GM21515 (cell line): ENCODE results near the gene CAMSAP3.
"Not testable (repeated sequence)": the region's sequence is repeated elsewhere in the genome, so short reads cannot be mapped to it uniquely, and the experiment has no call there.

Source experiments
- ATAC-seq: cut with Tn5 transposase; IDR thresholded peaks from one replicate; pipeline ENCODE4 v1.9.1; 2021; ENCODE audit not compliant: unreplicated experiment

The CAMSAP3 gene

DNA sequence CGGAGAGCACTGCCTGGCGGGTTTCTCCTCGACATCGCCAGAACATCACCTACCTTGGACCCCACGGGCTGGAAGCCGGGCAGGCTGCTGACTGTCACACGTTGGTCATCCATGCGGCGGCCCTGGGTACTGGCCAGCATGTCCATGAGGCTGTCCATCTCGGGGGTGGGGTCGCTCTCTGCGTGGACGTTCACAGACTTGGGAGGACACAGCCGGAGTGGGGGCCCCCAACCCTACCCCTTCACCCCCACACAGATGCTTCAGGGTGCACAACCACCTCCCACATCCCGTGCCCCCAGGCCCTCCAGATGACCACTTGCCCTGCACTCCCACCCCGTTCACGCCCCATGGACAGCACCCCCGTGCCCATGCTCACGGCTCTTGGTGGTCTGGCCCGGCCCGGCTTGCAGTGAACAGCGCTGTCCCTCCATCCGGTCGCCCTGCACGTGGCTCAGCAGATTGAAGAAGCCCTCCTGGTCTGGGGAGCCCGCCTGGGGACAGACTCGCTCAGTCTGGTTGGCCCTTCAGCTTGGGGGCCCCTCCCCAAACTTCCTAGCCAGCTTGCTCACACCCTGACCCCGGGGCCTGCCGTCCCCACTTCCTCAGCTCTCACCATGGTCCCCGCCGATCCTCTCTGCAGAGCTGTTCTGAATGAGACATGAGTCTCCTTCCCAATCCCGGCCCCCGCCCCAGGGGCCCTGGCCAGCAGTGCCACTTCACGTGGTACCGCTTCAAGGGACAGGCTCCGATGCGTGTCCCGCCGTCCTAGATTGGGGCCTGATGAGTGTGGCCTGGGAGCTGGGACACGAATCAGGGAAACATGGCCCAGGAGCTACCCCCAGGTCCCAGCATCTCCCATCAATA lies 36.9 kb downstream of the CAMSAP3 start:
- no peak for ATAC-seq

DNA sequence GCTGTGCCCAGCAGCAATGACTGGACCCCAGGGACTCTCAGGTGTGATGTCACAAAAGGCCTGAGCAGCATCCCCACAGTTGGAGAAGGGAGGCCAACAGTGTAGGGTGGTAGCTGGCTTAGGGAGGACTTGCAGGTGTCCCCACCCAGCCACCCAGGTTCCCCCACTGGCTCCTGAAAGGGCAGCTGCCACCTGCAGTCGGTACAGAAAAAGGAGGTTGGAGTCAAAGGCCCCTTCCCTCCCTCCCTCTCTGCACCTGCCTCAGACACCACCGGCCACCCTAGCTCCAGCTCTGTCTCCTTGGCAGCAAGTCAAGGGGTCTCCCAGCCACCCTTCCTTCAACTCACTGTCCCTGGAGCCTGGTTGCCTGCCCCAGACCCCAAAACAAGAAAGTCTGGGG lies 38.0 kb downstream of the CAMSAP3 start, which contains the start of gene PCP2:
TSS of gene PCP2 (minus strand) at position 22 of the 400 bp plus-strand sequence. CDS start 262 bp downstream, outside the sequence.
- no peak for ATAC-seq

DNA sequence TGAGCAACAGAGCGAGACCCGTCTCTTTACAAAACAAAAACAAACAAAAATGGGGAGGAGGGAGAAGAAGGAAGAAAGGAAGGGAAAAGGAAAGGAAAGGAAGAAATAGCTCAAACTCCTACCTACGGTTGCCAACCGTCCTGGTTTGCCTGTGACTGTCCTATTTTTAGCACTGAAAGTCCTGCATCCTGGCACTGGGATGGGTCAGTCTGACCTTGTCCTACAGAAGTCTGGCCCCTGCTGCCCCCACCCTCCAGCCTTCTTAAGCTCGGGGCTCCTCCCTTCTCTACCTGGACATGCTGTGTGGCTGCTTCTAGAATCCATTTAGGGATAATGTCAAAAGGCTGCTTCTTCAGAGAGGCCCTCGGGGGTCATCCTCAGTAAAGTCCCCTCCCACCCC lies 40.0 kb downstream of the CAMSAP3 start:
- ATAC-seq, result no peak

DNA sequence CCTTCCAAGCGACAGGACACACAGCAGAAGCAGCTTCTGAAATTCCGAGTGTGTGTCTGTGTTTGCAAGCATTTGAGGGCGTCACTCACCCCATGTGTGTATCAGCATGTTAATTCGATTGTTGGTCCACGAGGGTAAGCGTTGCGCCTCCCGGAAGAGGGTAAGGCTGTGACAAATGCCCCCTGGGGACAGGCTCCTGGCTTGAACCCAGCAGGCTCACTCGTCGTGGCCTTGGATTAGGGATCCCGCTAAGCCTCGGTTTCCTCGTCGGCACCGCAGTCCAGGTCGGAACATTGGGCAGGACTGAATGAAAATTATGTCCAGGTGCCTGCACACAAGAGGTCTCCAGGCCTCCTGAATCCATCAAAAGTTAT lies 40.6 kb downstream of the CAMSAP3 start:
- no peak for ATAC-seq

DNA sequence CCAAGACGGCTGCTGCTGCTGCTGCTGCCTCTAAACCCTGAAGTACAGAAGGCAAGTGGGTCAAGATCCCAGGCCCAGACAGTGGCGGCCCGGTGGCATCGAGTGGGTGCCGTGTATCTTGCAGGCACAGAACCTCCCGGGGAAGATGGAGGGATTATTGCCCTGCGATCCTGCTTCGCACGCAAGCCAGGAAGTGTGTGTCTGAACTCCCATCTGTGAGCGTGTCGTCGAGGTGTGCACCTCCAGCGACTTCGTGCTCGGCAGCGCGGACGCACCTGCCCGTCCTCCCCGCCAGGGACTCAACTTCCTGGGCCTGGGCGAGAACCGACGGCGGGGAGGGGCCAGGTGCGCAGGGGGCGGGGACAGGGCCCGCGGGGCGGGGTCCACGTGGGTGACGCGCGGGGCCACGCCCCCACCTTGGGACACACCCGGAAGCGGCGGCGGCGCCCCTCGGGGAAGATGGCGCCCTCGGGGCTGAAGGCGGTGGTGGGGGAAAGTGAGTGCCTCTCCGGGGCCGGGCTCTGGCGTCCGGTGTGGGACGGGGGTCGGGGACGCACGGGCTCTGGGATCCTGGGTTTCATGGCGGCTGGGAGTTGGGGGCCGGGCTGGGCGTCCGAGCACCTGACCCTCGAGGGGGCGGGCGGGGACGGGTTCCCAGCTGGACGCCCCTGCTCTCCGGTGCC lies 41.2 kb downstream of the CAMSAP3 start, which contains the start of gene STXBP2:
TSS of gene STXBP2 (plus strand) at position 420 of the 683 bp plus-strand sequence. CDS start at position 460, 40 bp downstream.
- ATAC-seq, result no peak

DNA sequence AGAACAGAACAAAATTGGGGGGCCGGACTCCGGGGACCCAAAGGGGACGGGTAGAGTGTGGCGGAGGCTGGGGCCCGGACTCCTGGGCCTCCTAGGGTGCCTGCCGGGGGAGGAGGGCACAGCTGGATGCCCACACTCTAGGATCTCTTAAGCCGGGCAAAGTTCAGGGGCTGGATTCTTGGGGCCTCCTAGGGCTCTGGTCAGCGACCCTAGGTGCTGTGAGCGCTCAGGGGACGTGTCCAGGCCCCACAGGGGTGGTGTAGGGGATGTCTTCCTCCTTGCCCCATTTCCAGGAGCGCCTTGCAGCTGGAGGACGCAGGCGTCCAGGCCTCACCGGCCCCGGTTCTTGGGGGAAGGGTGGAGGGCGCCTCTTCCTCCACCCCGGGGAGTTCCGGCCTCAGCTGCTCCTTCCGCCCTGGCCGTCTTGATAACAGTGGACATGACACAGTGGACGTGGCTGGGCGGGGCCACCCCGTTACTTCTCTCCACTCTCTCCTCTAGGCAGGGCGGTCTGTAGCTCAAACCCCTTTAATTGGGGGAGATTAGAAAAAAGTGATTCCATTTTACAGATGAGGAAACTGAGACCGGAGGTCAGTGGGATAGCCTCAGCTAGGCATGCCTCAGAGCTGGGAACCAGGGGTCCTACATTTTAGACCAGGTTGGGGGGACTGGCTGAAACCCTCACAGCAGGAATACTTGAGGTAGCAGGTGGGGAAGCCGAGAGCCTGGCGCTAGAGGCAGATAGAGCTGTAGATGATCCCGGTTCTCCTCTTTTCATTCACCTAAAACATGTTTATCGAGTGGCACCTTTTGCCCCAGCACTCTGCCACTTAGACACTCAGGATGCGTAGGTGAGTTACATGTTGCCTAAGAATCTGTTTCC lies 42.0 kb downstream of the CAMSAP3 start:
- ATAC-seq, result no peak

DNA sequence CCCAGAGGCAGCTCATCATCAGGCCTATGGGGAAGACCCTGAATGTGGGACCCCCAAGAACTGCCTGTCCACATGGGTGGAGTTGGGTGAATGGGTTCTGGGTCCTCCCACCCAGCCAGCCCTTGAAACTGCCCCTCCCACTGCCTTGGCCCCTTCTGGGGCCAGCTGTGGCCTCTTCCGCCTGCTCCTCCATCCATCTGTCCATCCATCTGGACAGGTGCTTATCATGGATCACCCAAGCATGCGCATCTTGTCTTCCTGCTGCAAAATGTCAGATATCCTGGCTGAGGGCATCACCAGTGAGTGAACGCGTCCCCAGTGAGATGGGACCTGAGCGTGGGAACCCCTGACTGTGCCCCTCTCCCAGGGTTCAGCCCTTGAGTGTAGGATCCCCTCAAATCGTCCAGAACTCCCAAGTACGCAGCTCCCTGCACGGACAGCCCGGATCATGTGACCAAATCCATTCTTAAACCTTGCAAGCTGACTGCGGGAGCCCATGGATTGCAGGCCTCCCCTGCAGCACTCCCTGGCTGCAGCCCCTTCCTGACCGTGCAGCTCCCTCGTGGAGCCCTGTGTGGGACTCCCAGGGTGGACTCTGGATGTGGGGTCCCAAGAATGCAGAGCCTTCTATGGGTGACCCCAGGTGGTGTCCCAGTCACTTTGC lies 43.3 kb downstream of the CAMSAP3 start:
- ATAC-seq, result no peak

DNA sequence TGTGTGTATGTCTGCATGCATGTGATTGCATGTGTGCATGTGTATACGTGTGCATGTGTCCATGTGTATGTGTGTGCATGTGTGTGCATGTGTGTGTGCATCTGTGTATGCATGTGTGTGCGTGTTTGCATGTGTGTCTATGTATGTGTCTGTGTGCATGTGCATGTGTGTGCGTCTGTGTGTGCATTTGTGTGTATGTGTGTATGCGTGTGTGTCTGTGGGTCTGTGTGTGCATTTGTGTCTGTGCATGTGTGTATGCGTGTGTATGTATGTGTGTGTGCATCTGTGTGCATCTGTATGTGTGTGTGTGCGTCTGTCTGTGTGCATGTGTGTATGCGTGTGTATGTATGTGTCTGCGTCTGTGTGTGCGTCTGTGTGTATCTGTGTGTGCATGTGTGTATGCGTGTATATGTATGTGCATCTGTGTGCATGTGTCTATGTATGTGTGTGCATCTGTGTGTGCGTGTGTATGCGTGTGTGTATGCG lies 44.2 kb downstream of the CAMSAP3 start:
- ATAC-seq, result no peak

DNA sequence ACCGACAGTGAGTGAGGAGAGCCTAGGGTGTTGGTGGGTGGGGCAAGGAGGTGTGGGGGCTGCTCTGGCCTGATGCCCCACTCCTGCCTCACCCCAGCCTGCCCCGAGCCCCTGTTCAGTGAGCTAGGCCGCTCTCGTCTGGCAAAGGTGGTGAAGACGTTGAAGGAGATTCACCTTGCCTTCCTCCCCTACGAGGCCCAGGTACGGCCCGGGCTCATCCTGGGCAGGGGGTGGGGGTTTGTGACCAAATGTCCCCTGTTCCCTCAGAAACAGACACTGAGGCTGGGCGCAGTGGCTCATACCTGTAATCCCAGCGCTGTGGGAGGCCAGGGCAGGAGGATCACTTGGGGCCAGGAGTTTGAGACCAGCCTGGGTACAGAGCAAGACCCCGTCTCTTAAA lies 45.1 kb downstream of the CAMSAP3 start:
- ATAC-seq, result no peak

DNA sequence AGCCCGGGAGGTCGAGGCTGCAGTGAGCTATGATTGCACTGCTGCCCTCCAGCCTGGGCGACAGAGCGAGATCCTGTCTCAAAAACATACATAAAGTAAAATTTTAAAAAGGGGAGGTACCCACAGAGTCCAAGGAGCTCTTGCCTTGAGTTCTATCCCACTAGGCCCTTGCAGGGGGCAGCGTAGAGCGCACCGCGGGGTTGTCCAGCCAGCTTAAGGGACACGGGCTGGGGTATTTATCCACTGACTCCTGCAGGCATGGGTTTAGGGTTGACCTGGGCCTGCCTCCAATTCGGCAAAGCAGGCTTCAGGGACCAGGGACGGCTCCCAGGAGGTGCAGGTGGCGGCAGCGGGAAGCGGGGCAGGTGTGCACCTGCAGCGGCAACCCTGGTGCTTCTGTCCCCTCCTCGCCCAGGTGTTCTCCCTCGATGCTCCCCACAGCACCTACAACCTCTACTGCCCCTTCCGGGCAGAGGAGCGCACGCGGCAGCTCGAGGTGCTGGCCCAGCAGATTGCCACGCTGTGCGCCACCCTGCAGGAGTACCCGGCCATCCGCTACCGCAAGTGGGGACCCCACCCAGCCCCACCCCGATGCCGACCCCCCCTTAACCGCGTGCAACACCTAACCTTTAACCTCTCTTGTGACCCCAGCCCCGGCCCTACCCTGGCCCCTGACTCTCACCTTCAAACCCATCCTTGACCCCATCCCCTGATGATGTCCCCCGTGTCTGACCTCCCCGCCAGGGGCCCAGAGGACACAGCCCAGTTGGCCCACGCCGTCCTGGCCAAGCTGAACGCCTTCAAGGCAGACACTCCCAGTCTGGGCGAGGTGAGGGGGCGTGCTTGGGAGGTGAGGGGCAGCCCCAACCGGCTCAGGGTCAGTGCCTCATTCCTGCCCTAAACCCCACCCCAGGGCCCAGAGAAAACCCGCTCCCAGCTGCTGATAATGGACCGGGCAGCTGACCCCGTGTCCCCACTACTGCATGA lies 45.9 kb downstream of the CAMSAP3 start:
- ATAC-seq, result no peak

DNA sequence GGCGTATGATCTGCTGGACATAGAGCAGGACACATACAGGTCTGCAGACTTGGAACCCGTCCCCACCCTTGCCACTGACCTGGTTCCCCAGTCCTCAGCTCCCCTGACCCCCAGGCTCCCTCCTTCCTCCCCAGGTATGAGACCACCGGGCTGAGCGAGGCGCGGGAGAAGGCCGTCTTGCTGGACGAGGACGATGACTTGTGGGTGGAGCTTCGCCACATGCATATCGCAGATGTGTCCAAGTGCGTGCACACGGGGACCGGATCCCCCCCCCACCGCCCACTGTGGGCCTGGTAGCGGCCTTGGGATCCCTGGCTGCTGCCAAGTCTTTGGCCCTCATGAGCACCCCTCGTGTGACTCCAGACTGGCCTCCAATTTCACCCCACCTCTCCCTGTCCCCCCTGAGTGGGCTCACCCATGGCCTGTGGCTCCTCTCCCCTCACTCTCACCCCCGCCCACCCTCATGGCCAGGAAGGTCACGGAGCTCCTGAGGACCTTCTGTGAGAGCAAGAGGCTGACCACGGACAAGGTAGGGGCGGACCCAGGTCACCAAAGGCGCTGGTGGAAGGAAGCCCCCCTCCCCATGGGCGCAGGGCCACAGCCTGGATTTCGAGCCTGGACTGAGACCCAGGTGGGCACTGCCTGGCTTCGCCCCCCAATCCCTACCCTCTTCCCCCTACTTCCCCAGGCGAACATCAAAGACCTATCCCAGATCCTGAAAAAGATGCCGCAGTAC lies 46.8 kb downstream of the CAMSAP3 start:
- no peak for ATAC-seq

DNA sequence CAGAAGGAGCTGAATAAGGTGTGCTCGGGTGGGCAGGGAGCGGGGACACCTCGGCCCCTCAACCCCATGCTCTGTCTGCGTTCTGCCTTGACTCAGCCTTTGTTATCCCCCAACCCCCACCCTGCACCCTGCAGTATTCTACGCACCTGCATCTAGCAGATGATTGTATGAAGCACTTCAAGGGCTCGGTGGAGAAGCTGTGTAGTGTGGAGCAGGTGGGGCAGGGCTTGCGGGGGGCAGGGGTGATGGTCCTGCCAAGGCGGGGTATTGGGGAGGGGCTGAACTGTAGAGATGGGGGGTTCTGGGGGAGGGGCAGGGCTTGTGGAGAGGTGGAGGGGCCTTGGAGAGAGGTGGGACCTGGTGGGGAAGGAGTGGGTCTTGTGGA lies 47.4 kb downstream of the CAMSAP3 start:
- no peak for ATAC-seq

DNA sequence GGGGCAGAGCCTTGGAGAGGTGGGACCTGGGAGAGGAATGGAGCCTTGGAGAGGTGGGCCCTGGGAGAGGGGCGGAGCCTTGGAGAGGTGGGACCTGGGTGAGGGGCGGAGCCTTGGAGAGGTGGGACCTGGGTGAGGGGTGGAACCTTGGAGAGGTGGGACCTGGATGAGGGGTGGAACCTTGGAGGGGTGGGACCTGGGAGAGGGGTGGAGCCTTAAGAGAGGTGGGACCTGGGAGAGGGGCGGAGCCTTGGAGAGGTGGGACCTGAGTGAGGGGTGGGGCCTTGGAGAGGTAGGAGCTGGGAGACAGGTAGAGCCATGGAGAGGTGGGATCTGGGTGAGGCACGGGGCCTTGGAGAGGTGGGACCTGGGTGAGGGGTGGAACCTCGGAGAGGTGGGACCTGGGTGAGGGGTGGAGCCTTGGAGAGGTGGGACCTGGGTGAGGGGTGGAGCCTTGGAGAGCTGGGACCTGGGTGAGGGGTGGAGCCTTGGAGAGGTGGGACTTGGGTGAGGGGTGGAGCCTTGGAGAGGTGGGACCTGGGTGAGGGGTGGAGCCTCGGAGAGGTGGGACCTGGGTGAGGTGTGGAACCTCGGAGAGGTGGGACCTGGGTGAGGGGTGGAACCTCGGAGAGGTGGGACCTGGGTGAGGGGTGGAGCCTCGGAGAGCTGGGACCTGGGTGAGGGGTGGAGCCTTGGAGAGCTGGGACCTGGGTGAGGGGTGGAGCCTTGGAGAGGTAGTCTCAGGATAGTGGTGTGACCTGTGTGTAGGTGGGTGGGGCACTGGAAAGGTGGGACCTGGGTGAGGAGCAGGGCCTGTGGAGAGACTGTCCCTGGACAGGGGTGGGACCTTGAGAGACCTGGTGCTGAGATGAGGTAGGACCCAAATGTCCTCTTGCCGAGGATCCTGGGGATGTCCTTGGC lies 48.2 kb downstream of the CAMSAP3 start:
- not testable (repeated sequence) for ATAC-seq

DNA sequence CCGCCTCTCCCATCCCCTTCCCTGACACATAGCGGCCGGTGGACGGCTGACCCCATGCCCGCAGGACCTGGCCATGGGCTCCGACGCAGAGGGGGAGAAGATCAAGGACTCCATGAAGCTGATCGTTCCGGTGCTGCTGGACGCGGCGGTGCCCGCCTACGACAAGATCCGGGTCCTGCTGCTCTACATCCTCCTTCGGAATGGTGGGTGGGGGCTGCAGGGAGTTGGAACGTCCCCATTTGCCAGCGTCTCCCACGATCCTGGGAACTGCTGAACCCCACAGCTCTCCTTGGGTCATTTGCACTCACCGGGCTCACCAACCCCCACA lies 48.9 kb downstream of the CAMSAP3 start:
- ATAC-seq, result no peak

DNA sequence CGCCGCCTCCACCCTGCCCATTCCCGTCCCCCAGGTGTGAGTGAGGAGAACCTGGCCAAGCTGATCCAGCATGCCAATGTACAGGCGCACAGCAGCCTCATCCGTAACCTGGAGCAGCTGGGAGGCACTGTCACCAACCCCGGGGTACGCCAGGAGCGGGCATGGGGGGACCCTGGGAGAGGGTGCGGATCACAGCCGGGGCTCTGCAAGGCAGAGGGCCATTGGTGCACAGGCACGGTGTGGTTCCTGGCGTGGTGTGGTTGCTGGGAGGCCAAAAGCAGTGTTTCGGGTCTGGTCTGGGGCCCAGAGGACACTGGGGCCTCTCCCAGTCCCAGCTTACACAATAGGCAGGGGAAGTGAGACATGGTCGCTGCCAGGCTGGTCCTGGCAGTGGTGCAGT lies 49.5 kb downstream of the CAMSAP3 start:
- ATAC-seq, result no peak

DNA sequence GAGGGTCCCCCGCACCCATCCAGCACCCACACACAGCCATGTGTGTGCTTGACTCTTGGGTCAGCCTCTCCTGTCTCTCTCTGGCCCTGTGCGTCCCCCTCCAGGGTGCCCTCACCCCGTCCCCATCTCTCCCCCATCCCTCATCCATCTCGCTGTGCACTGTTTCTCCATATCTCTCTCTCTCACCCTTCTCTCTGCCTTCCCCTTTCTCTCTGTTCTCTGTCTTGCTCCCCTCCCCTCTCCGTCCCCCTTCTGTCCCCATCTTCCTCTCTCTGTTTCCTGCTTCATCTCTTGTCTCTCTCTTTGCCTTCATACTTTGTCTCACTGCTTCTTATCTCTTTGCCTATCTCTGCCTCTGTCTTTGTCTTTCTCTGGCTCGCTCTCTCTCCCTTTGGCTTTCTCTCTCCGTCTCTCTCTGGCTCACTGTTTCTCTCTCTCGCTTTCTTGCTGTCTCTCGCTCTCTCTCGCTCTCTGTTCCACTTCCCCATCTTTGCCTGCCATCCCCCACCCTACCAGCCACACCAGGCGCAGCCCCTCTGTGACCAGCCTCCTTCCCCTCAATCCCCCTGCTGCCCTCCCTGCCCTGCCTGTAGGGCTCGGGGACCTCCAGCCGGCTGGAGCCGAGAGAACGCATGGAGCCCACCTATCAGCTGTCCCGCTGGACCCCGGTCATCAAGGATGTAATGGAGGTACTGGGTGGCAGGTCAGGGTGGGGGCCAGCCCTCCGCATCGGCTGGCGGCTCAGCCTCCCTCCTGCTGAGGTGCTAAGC lies 50.2 kb downstream of the CAMSAP3 start:
- ATAC-seq, result no peak

DNA sequence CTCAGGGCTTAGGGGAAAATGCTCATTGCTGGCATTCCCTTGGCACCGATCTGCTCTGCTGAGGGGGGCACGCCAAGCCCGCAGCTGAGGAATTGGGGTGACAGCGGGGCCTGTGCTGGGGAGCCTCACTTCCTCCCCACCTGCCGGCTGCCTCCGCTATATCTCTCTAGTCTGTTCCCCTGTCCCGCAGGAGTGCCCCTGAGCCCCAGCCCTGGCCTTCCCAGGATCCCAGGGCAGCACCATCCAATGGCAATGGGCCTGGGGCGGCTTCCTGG lies 50.7 kb downstream of the CAMSAP3 start:
- no peak for ATAC-seq
